ENCODE results near the gene DDX51.

DNA sequence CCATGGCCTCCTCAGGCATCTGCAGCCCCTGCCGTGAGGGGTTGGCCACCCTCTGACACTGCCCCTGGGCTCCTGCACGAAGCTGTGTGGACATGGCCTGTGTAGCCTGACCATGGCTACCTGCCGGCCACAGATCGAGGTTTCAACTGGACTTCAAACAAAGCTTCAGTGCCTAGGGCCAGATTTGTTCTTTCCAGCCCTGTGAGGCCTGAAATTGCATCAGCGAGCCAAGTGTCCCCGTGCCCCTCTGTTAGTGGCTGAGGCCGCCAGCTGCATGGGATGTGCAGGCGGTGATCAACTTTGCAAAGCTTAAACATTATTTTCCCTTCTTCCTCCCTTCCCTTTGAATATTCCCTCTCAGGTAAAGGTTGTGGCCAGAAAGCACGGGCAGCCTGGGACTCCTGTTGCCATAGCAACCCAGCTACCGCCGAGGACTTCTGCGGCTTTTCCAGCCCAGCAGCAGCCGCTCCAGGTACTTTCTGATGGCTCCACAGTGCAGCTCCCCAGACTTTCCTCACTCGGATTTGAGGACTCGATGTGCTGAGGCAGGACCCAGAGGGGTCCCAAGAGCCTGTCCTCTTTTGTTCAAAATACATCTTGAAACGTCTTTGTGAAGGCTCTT is 35.8 kb downstream of the DDX51 start:
- TF ChIP-seq, protein P1, sequence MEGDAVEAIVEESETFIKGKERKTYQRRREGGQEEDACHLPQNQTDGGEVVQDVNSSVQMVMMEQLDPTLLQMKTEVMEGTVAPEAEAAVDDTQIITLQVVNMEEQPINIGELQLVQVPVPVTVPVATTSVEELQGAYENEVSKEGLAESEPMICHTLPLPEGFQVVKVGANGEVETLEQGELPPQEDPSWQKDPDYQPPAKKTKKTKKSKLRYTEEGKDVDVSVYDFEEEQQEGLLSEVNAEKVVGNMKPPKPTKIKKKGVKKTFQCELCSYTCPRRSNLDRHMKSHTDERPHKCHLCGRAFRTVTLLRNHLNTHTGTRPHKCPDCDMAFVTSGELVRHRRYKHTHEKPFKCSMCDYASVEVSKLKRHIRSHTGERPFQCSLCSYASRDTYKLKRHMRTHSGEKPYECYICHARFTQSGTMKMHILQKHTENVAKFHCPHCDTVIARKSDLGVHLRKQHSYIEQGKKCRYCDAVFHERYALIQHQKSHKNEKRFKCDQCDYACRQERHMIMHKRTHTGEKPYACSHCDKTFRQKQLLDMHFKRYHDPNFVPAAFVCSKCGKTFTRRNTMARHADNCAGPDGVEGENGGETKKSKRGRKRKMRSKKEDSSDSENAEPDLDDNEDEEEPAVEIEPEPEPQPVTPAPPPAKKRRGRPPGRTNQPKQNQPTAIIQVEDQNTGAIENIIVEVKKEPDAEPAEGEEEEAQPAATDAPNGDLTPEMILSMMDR (IDR thresholded peaks at IDR 0.05; ENCODE audit: insufficient read depth, low read depth, low read length): no peak
- no peak for TF ChIP-seq EZH2 (IDR thresholded peaks at IDR 0.05; ENCODE audit: insufficient read depth, low read length)

All from astrocyte (in vitro differentiated cells and primary cell).